SU-DHL-6 (cell line): ENCODE measurements around the gene RPN1.

Experiments used
- EZH2phosphoT487 ChIP-seq: fragments of 200-600 bp; sonication (generic), shearing (Covaris generic); conservative IDR thresholded peaks from 2 replicates; pipeline ENCODE4 v1.6.1; 2018; ENCODE audit warnings: mild to moderate bottlenecking, antibody characterized with exemption, low read length, moderate library complexity, mixed read lengths
- TF ChIP-seq, protein P1 (sequence below): fragments of 200-600 bp; sonication (generic); IDR thresholded peaks from one replicate; pipeline ENCODE4 v1.5.1; 2017; ENCODE audit warnings: antibody characterized with exemption, mild to moderate bottlenecking, low read length, moderate library complexity; ENCODE audit not compliant: insufficient read depth, poor library complexity, severe bottlenecking

DNA sequence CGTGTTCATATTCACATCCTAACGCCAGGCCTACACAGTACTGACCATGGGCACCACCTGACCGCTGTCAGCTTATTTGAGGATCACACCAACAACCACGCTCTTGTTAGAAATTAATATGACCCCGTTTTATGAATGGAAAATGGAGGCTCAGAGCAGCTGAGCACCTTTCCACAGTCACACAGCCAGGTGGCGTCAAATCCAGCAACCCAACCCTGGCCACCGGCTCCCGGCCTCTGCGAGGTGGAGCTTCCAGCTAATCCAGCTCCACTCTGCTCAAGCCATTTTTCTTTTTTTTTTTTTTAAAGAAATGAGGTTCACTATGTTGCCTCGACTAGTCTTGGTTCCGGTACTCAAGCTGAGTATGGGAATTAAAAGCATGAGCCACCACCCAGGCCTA lies 41.3 kb downstream of the RPN1 start:
- TF ChIP-seq EZH2phosphoT487, result no peak
- TF ChIP-seq, protein P1, sequence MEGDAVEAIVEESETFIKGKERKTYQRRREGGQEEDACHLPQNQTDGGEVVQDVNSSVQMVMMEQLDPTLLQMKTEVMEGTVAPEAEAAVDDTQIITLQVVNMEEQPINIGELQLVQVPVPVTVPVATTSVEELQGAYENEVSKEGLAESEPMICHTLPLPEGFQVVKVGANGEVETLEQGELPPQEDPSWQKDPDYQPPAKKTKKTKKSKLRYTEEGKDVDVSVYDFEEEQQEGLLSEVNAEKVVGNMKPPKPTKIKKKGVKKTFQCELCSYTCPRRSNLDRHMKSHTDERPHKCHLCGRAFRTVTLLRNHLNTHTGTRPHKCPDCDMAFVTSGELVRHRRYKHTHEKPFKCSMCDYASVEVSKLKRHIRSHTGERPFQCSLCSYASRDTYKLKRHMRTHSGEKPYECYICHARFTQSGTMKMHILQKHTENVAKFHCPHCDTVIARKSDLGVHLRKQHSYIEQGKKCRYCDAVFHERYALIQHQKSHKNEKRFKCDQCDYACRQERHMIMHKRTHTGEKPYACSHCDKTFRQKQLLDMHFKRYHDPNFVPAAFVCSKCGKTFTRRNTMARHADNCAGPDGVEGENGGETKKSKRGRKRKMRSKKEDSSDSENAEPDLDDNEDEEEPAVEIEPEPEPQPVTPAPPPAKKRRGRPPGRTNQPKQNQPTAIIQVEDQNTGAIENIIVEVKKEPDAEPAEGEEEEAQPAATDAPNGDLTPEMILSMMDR, result no peak
